Natural killer cell (primary cell): Measurements from ENCODE around the gene BEND7. TPM values are rescaled to one million over a fixed set of nuclear protein-coding genes. Genes with fewer than 3 reads are reported as not detected.

Experiments used
- ATAC-seq, 3 donors: fragments of 150-1000 bp in 2 of 3; fragments of 200-7000 bp in 1 of 3; cut with Tn5 transposase; 1 replicate in 1 of 3; 2 replicates in 2 of 3; pipeline ENCODE4 v1.10.0; 2021; ENCODE audit warnings: mild to moderate bottlenecking in 2 of 3, moderate library complexity in 2 of 3
- DNase-seq, 2 donors: peaks; one replicate each; pipeline versions ENCODE4 v3.0.0 to v3.0.0-alpha.2; 2013 to 2021; ENCODE audit warnings: mixed read lengths in 1 of 2
- H3K27ac ChIP-seq: one replicate; pipeline ENCODE4 v1.5.1; 2013; ENCODE audit warnings: mild to moderate bottlenecking, low read length
- H3K27me3 ChIP-seq: one replicate; pipeline ENCODE4 v1.6.1; 2013; ENCODE audit warnings: low read length; ENCODE audit not compliant: control insufficient read depth, insufficient read depth
- H3K36me3 ChIP-seq: one replicate; pipeline ENCODE4 v1.6.1; 2013; ENCODE audit warnings: low read length; ENCODE audit not compliant: control insufficient read depth, insufficient read depth
- H3K4me1 ChIP-seq: one replicate; pipeline ENCODE4 v1.6.1; 2013; ENCODE audit warnings: low read length; ENCODE audit not compliant: control insufficient read depth, insufficient read depth
- H3K4me3 ChIP-seq: one replicate; pipeline ENCODE4 v1.5.1; 2013; ENCODE audit warnings: low read length
- H3K9me3 ChIP-seq: one replicate; pipeline ENCODE4 v1.6.1; 2013; ENCODE audit warnings: low read length; ENCODE audit not compliant: control insufficient read depth, insufficient read depth
- H3K27ac Mint-ChIP-seq, 2 donors: one replicate each; pipeline ENCODE4 v1.8.0; 2022; ENCODE audit warnings: mild to moderate bottlenecking in 2 of 2, mixed read lengths in 2 of 2, moderate library complexity in 1 of 2
- H3K27me3 Mint-ChIP-seq, 2 donors: one replicate each; pipeline ENCODE4 v1.8.0; 2022; ENCODE audit warnings: low read depth in 2 of 2, mixed read lengths in 2 of 2
- H3K36me3 Mint-ChIP-seq: one replicate; pipeline ENCODE4 v1.8.0; 2022; ENCODE audit warnings: mixed read lengths
- H3K4me1 Mint-ChIP-seq, 2 donors: one replicate each; pipeline ENCODE4 v1.8.0; 2022; ENCODE audit warnings: mixed read lengths in 2 of 2
- H3K4me3 Mint-ChIP-seq: one replicate; pipeline ENCODE4 v1.8.0; 2022; ENCODE audit warnings: mild to moderate bottlenecking, moderate library complexity, mixed read lengths
- H3K9me3 Mint-ChIP-seq, 2 donors: one replicate each; pipeline ENCODE4 v1.8.0; 2022; ENCODE audit warnings: mixed read lengths in 2 of 2
- CTCF ChIP-seq: fragments of 200-600 bp; IDR thresholded peaks from one replicate; pipeline ENCODE4 v1.8.0; 2022; ENCODE audit warnings: antibody characterized with exemption
- WGBS: methylation state at CpG from one replicate; pipeline ENCODE4 v1.1.7; 2013; ENCODE audit warnings: missing lambda C conversion rate; ENCODE audit not compliant: insufficient coverage; 5-methylcytosine and 5-hydroxymethylcytosine counted together
- intact Hi-C: fragments of 100-400 bp; cut with micrococcal nuclease; formaldehyde crosslinking; loops from one replicate; pipeline ENCODE4 v1.14.2; 2022
- total RNA-seq, 4 donors: library from RNA; stranded (reverse); fragments of 120-200 nt in 1 of 4; gene quantifications; one replicate each; pipeline versions ENCODE4 v1.2.3 to v1.2.4, GENCODE V29; 2013 to 2022

The BEND7 gene
- total RNA-seq, 3 donors from 2014 or later (not counting 1 experiment from before 2014, with no cell fraction given) = 0.38 TPM; not detected in 2

GRCh38 chr10:13500201-13500600 lies 28.6 kb downstream of the BEND7 start:
- Mint-ChIP-seq H3K4me3 (no peak overlapping the region), H3K4me1 (no peaks in the 10 kb centered on the region), H3K9me3 (no peaks in the 10 kb centered on the region), H3K27me3 (peaks cover 3 to 26% of the 10 kb centered on the region in 2 donors), H3K27ac (no peak overlapping the region), H3K36me3 (no peaks in the 10 kb centered on the region)
- H3K4me1 ChIP-seq = no peaks in the 10 kb centered on the region
- ATAC-seq (no peak), DNase-seq (no peak)
- WGBS = 94% methylated on average over 9 of the region's 9 CpGs
- no peak overlapping the region for H3K4me3 ChIP-seq
- intact Hi-C loops = no loop called here
- no peaks in the 10 kb centered on the region for H3K36me3 ChIP-seq
- no peaks in the 10 kb centered on the region for H3K27me3 ChIP-seq
- TF ChIP-seq CTCF = no peak
- H3K9me3 ChIP-seq = no peaks in the 10 kb centered on the region
- no peak overlapping the region for H3K27ac ChIP-seq

GRCh38 chr10:13499150-13499549 lies 29.7 kb downstream of the BEND7 start:
- no peak for DNase-seq
- intact Hi-C loops = no loop called here
- Histone ChIP-seq H3K9me3 (no peaks in the 10 kb centered on the region), H3K4me1 (no peaks in the 10 kb centered on the region), H3K36me3 (no peaks in the 10 kb centered on the region), H3K27me3 (no peaks in the 10 kb centered on the region), H3K4me3 (no peak overlapping the region), H3K27ac (no peak overlapping the region)
- Mint-ChIP-seq H3K4me1 (no peaks in the 10 kb centered on the region), H3K9me3 (no peaks in the 10 kb centered on the region), H3K4me3 (no peak overlapping the region), H3K36me3 (no peaks in the 10 kb centered on the region), H3K27me3 (peaks cover 3 to 24% of the 10 kb centered on the region in 2 donors), H3K27ac (no peak overlapping the region)
- ATAC-seq = no peak
- no peak for TF ChIP-seq CTCF
- WGBS = 93% methylated on average over 5 of the region's 5 CpGs

- Mint-ChIP-seq H3K9me3 (no peaks in the 10 kb centered on the region), H3K27ac (no peak overlapping the region), H3K36me3 (no peaks in the 10 kb centered on the region), H3K4me3 (no peak overlapping the region), H3K27me3 (peaks cover 0 to 9% of the 10 kb centered on the region in 2 donors), H3K4me1 (no peaks in the 10 kb centered on the region)
- 92% methylated on average over 7 of the region's 8 CpGs for WGBS
- no peak for TF ChIP-seq CTCF
- no peaks in the 10 kb centered on the region for H3K27me3 ChIP-seq
- no peaks in the 10 kb centered on the region for H3K36me3 ChIP-seq
- H3K4me1 ChIP-seq = no peaks in the 10 kb centered on the region
- no peak overlapping the region for H3K4me3 ChIP-seq
- DNase-seq (no peak), ATAC-seq (no peak)
- intact Hi-C loops = no loop called here
- no peak overlapping the region for H3K27ac ChIP-seq
- no peaks in the 10 kb centered on the region for H3K9me3 ChIP-seq
These were observed 31.9 kb downstream of the BEND7 start for GRCh38 chr10:13496931-13497330.

GRCh38 chr10:13496164-13496563 lies 32.6 kb downstream of the BEND7 start:
- Histone ChIP-seq H3K27me3 (no peaks in the 10 kb centered on the region), H3K4me1 (no peaks in the 10 kb centered on the region), H3K4me3 (no peak overlapping the region), H3K27ac (no peak overlapping the region), H3K9me3 (no peaks in the 10 kb centered on the region), H3K36me3 (no peaks in the 10 kb centered on the region)
- H3K27me3 Mint-ChIP-seq = peaks cover 0 to 9% of the 10 kb centered on the region in 2 donors
- H3K4me1 Mint-ChIP-seq = no peaks in the 10 kb centered on the region
- intact Hi-C loops = no loop called here
- no peaks in the 10 kb centered on the region for H3K36me3 Mint-ChIP-seq
- no peaks in the 10 kb centered on the region for H3K9me3 Mint-ChIP-seq
- H3K4me3 Mint-ChIP-seq = no peak overlapping the region
- ATAC-seq (no peak), DNase-seq (no peak)
- TF ChIP-seq CTCF = no peak
- WGBS = 91% methylated on average over 7 of the region's 8 CpGs
- no peak overlapping the region for H3K27ac Mint-ChIP-seq
